ENCODE measurements around the gene TBX2.

DNA sequence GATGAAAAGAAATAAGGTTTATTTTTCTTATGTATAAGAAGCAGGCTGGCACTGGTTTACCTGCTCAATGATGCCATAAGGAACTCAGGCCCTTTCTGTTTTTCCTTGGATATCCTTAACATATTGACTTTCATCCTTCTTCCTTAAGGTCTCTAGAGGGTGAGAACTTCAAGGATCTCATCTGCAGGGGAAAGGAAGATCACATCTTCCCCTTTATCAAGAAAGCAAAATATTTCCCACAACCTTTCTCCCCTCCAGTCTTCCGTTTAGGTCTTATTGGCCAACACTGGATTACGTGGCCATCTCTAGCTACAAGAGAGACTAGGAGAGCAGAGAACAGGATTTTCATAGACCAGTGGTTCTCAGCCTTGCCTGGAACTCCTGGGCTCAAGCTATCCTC, 48.4 kb downstream of the TBX2 start:
- TF ChIP-seq YY1 (tag by site-specific recombination; IDR thresholded peaks at IDR 0.05), result no peak
- no peak for TF ChIP-seq ZIC2 (tag by site-specific recombination; IDR thresholded peaks at IDR 0.05)
- TF ChIP-seq ZBTB21 (tag by site-specific recombination; IDR thresholded peaks at IDR 0.05), result no peak
